ENCODE results near the gene FHOD3. TPM values are rescaled to one million over a fixed set of nuclear protein-coding genes. Genes with fewer than 3 reads are reported as not detected.

FHOD3 gene
- total RNA-seq, 2 experiments from 2014 or later: not detected

- Mint-ChIP-seq H3K4me1 (ENCODE audit: low read depth) (no peaks in the 10 kb centered on the region), H3K27ac (no peak overlapping the region), H3K27me3 (peaks cover 4% of the 10 kb centered on the region), H3K9me3 (no peaks in the 10 kb centered on the region), H3K4me3 (no peak overlapping the region), H3K36me3 (ENCODE audit: low read depth) (no peaks in the 10 kb centered on the region)
- ChIA-PET POLR2A (no interaction called here), CTCF (no interaction called here)
- no peak for TF ChIP-seq CTCF (IDR thresholded peaks at IDR 0.05)
- ATAC-seq (no peak), DNase-seq (no peak)
- intact Hi-C loops (cut with micrococcal nuclease): no loop called here
Observed at GRCh38 chr18:36625386-36625785, 327.9 kb downstream of the FHOD3 start.

GRCh38 chr18:36627637-36628036, 330.1 kb downstream of the FHOD3 start:
- Mint-ChIP-seq H3K4me3 (no peak overlapping the region), H3K36me3 (ENCODE audit: low read depth) (no peaks in the 10 kb centered on the region), H3K4me1 (ENCODE audit: low read depth) (no peaks in the 10 kb centered on the region), H3K27me3 (peaks cover 4% of the 10 kb centered on the region), H3K27ac (no peak overlapping the region), H3K9me3 (no peaks in the 10 kb centered on the region)
- intact Hi-C loops (cut with micrococcal nuclease): no loop called here
- ATAC-seq (no peak), DNase-seq (no peak)
- no peak for TF ChIP-seq CTCF (IDR thresholded peaks at IDR 0.05)
- ChIA-PET POLR2A (no interaction called here), CTCF (no interaction called here)

- Mint-ChIP-seq H3K27ac (no peak overlapping the region), H3K4me1 (ENCODE audit: low read depth) (no peaks in the 10 kb centered on the region), H3K27me3 (peaks cover 4% of the 10 kb centered on the region), H3K36me3 (ENCODE audit: low read depth) (no peaks in the 10 kb centered on the region), H3K9me3 (no peaks in the 10 kb centered on the region), H3K4me3 (no peak overlapping the region)
- no peak for DNase-seq
- intact Hi-C loops (cut with micrococcal nuclease): no loop called here
- ChIA-PET CTCF (no interaction called here), POLR2A (no interaction called here)
- ATAC-seq: no peak
- no peak for TF ChIP-seq CTCF (IDR thresholded peaks at IDR 0.05)
Observed at GRCh38 chr18:36628435-36629137, 331.1 kb downstream of the FHOD3 start.

GRCh38 chr18:36629138-36629530, 331.6 kb downstream of the FHOD3 start:
- Mint-ChIP-seq H3K4me1 (ENCODE audit: low read depth) (no peaks in the 10 kb centered on the region), H3K27ac (no peak overlapping the region), H3K27me3 (peaks cover 8% of the 10 kb centered on the region), H3K36me3 (ENCODE audit: low read depth) (no peaks in the 10 kb centered on the region), H3K9me3 (no peaks in the 10 kb centered on the region), H3K4me3 (no peak overlapping the region)
- no peak for TF ChIP-seq CTCF (IDR thresholded peaks at IDR 0.05)
- DNase-seq (no peak), ATAC-seq (no peak)
- intact Hi-C loops (cut with micrococcal nuclease): no loop called here
- CTCF ChIA-PET: no interaction called here
- POLR2A ChIA-PET: no interaction called here

GRCh38 chr18:36629836-36630235, 332.3 kb downstream of the FHOD3 start:
- ChIA-PET CTCF (no interaction called here), POLR2A (no interaction called here)
- Mint-ChIP-seq H3K27me3 (peaks cover 8% of the 10 kb centered on the region), H3K4me3 (no peak overlapping the region), H3K36me3 (ENCODE audit: low read depth) (no peaks in the 10 kb centered on the region), H3K9me3 (no peaks in the 10 kb centered on the region), H3K4me1 (ENCODE audit: low read depth) (no peaks in the 10 kb centered on the region), H3K27ac (no peak overlapping the region)
- intact Hi-C loops (cut with micrococcal nuclease): no loop called here
- no peak for DNase-seq
- no peak for TF ChIP-seq CTCF (IDR thresholded peaks at IDR 0.05)
- ATAC-seq: no peak
